SU-DHL-6 (cell line): Measurements from ENCODE around the gene MANEAL.
A peak's percentile ranks its signal among the peaks of the same experiment; 100 is the strongest.

Experiments
- H2AFZ ChIP-seq: fragments of 200-600 bp; sonication (generic); 2 replicates; pipeline ENCODE4 v1.6.1; 2014; ENCODE audit warnings: low read depth, mild to moderate bottlenecking, moderate library complexity, mixed read lengths, antibody characterized with exemption, low read length; ENCODE audit not compliant: severe bottlenecking
- H3F3A ChIP-seq: fragments of 200-600 bp; shearing (Covaris generic); 2 replicates; pipeline ENCODE4 v1.6.0; 2016; ENCODE audit warnings: antibody characterized with exemption, mild to moderate bottlenecking; ENCODE audit not compliant: insufficient read depth
- H3K27ac ChIP-seq: fragments of 200-600 bp; sonication (generic); 2 replicates; pipeline ENCODE4 v1.5.1; 2016; ENCODE audit warnings: low read depth, mild to moderate bottlenecking, low read length, moderate library complexity, mixed read lengths
- H3K27me3 ChIP-seq: fragments of 200-600 bp; sonication (generic), shearing (Covaris generic); 2 replicates; pipeline ENCODE4 v1.6.0; 2014; ENCODE audit warnings: mild to moderate bottlenecking, low read length
- H3K36me3 ChIP-seq: fragments of 200-600 bp; sonication (generic); 2 replicates; pipeline ENCODE4 v1.6.1; 2014; ENCODE audit warnings: mild to moderate bottlenecking, low read length, mixed read lengths
- H3K4me2 ChIP-seq: fragments of 300-600, 200-600 bp; shearing (Covaris generic), sonication (generic); 2 replicates; pipeline ENCODE4 v1.6.0; 2014; ENCODE audit warnings: low read length, low read depth, mild to moderate bottlenecking; ENCODE audit not compliant: poor library complexity, severe bottlenecking
- H3K4me3 ChIP-seq: fragments of 200-600 bp; sonication (generic); 2 replicates; pipeline ENCODE4 v1.5.1; 2014; ENCODE audit warnings: antibody characterized with exemption, low read length, mild to moderate bottlenecking, mixed read lengths; ENCODE audit not compliant: insufficient read depth, poor library complexity, severe bottlenecking
- H3K79me2 ChIP-seq: fragments of 200-600 bp; sonication (generic); 2 replicates; pipeline ENCODE4 v1.6.1; 2014; ENCODE audit warnings: mild to moderate bottlenecking, low read length, moderate library complexity; ENCODE audit not compliant: insufficient read depth
- H3K9ac ChIP-seq: fragments of 200-600 bp; sonication (generic); 2 replicates; pipeline ENCODE4 v1.7.0; 2014; ENCODE audit warnings: mild to moderate bottlenecking, low read length
- H3K9me2 ChIP-seq: fragments of 200-600 bp; sonication (generic); replicated peaks from 2 replicates; pipeline ENCODE4 v1.6.1; 2014; ENCODE audit warnings: low read length; ENCODE audit not compliant: insufficient read depth
- H3K9me3 ChIP-seq: fragments of 200-600 bp; sonication (generic); 2 replicates; pipeline ENCODE4 v1.6.1; 2014; ENCODE audit warnings: low read length, mixed read lengths; ENCODE audit not compliant: insufficient read depth
- H4K20me1 ChIP-seq: fragments of 200-600 bp; sonication (generic); 2 replicates; pipeline ENCODE4 v1.6.1; 2014; ENCODE audit warnings: low read depth, mild to moderate bottlenecking, antibody characterized with exemption, low read length, moderate library complexity, mixed read lengths
- CTCF ChIP-seq: fragments of 200-600 bp; sonication (generic); IDR thresholded peaks from one replicate; pipeline ENCODE4 v1.5.1; 2017; ENCODE audit warnings: antibody characterized with exemption, mild to moderate bottlenecking, low read length, moderate library complexity; ENCODE audit not compliant: insufficient read depth, poor library complexity, severe bottlenecking
- EZH2phosphoT487 ChIP-seq: fragments of 200-600 bp; sonication (generic), shearing (Covaris generic); conservative IDR thresholded peaks from 2 replicates; pipeline ENCODE4 v1.6.1; 2018; ENCODE audit warnings: mild to moderate bottlenecking, antibody characterized with exemption, low read length, moderate library complexity, mixed read lengths

The MANEAL gene

GRCh38 chr1:37782491-37782890, 11.2 kb upstream of the MANEAL start:
- no peaks in the 10 kb centered on the region for H3K27me3 ChIP-seq
- no peaks in the 10 kb centered on the region for H4K20me1 ChIP-seq
- no peaks in the 10 kb centered on the region for H3F3A ChIP-seq
- H3K36me3 ChIP-seq: no peaks in the 10 kb centered on the region
- no peak overlapping the region for H3K4me2 ChIP-seq
- no peaks in the 10 kb centered on the region for H3K9me3 ChIP-seq
- no peak overlapping the region for H2AFZ ChIP-seq
- H3K9ac ChIP-seq: no peak overlapping the region
- H3K9me2 ChIP-seq: no peaks in the 10 kb centered on the region
- no peak overlapping the region for H3K4me3 ChIP-seq
- TF ChIP-seq EZH2phosphoT487 (no peak), CTCF (no peak)
- no peaks in the 10 kb centered on the region for H3K79me2 ChIP-seq
- H3K27ac ChIP-seq: no peak overlapping the region

GRCh38 chr1:37792943-37793686, 532 bp upstream of the MANEAL start:
- H3K4me3 ChIP-seq: no peak overlapping the region
- no peak overlapping the region for H3K27ac ChIP-seq
- peak overlapping the region; percentile 47 for H2AFZ ChIP-seq
- H3K4me2 ChIP-seq: peak overlapping the region; percentile 90
- H4K20me1 ChIP-seq: no peaks in the 10 kb centered on the region
- H3K36me3 ChIP-seq: no peaks in the 10 kb centered on the region
- H3K9ac ChIP-seq: peak overlapping the region; percentile 86; the same call in 1 of the 2 replicates
- no peaks in the 10 kb centered on the region for H3F3A ChIP-seq
- H3K9me2 ChIP-seq: no peaks in the 10 kb centered on the region
- no peaks in the 10 kb centered on the region for H3K27me3 ChIP-seq
- TF ChIP-seq CTCF (no peak), EZH2phosphoT487 (no peak)
- no peaks in the 10 kb centered on the region for H3K9me3 ChIP-seq
- H3K79me2 ChIP-seq: peaks cover 6% of the 10 kb centered on the region

GRCh38 chr1:37794372-37795339, 1.0 kb downstream of the MANEAL start:
- H3K9me2 ChIP-seq: no peaks in the 10 kb centered on the region
- no peaks in the 10 kb centered on the region for H3K36me3 ChIP-seq
- H4K20me1 ChIP-seq: no peaks in the 10 kb centered on the region
- no peak for TF ChIP-seq EZH2phosphoT487
- no peak for TF ChIP-seq CTCF
- H2AFZ ChIP-seq: peak overlapping the region; percentile 91
- peak overlapping the region; percentile 41; the same call in 1 of the 2 replicates for H3K27ac ChIP-seq
- peaks cover 6% of the 10 kb centered on the region for H3K79me2 ChIP-seq
- no peaks in the 10 kb centered on the region for H3F3A ChIP-seq
- peak overlapping the region; percentile 86 for H3K9ac ChIP-seq
- H3K9me3 ChIP-seq: no peaks in the 10 kb centered on the region
- peak overlapping the region; percentile 76 for H3K4me3 ChIP-seq
- no peaks in the 10 kb centered on the region for H3K27me3 ChIP-seq
- peak overlapping the region; percentile 90 for H3K4me2 ChIP-seq
